NOMO-1 treated with DMSO at 0.1 percent for 48 hours (cell line): ENCODE results near the gene SLC44A5.

Experiments used
- DNase-seq: peaks from one replicate; lab custom pipeline; 2025; ENCODE audit not compliant: unreplicated experiment; lab: John Stamatoyannopoulos, UW

The SLC44A5 gene

GRCh38 chr1:75589637-75590036 lies 21.3 kb downstream of the SLC44A5 start:
- no peak for DNase-seq

GRCh38 chr1:75588779-75589475 lies 22.0 kb downstream of the SLC44A5 start:
- DNase-seq = no peak

- no peak for DNase-seq
Measured at GRCh38 chr1:75587692-75588091, 23.2 kb downstream of the SLC44A5 start.

- no peak for DNase-seq
Measured at GRCh38 chr1:75583282-75583681, 27.6 kb downstream of the SLC44A5 start.

GRCh38 chr1:75582725-75583261 lies 28.1 kb downstream of the SLC44A5 start:
- no peak for DNase-seq

- no peak for DNase-seq
Measured at GRCh38 chr1:75579046-75579445, 31.9 kb downstream of the SLC44A5 start.

- no peak for DNase-seq
Measured at GRCh38 chr1:75575837-75576236, 35.1 kb downstream of the SLC44A5 start.

- DNase-seq = no peak
Measured at GRCh38 chr1:75567191-75567590, 43.7 kb downstream of the SLC44A5 start.

- DNase-seq = no peak
Measured at GRCh38 chr1:75559800-75560199, 51.1 kb downstream of the SLC44A5 start.

- DNase-seq = no peak
Measured at GRCh38 chr1:75559136-75559535, 51.8 kb downstream of the SLC44A5 start.

GRCh38 chr1:75554870-75555269 lies 56.0 kb downstream of the SLC44A5 start:
- DNase-seq = no peak

GRCh38 chr1:75554181-75554580 lies 56.7 kb downstream of the SLC44A5 start:
- no peak for DNase-seq

GRCh38 chr1:75550559-75550958 lies 60.4 kb downstream of the SLC44A5 start:
- no peak for DNase-seq

- DNase-seq = no peak
Measured at GRCh38 chr1:75548721-75549480, 62.0 kb downstream of the SLC44A5 start.

GRCh38 chr1:75543705-75544104 lies 67.2 kb downstream of the SLC44A5 start:
- DNase-seq = no peak

- no peak for DNase-seq
Measured at GRCh38 chr1:75542818-75543570, 67.9 kb downstream of the SLC44A5 start.

- no peak for DNase-seq
Measured at GRCh38 chr1:75539230-75540116, 71.4 kb downstream of the SLC44A5 start.

- DNase-seq = no peak
Measured at GRCh38 chr1:75533085-75533484, 77.8 kb downstream of the SLC44A5 start.

GRCh38 chr1:75531570-75531969 lies 79.3 kb downstream of the SLC44A5 start:
- DNase-seq = no peak

- no peak for DNase-seq
Measured at GRCh38 chr1:75529488-75529887, 81.4 kb downstream of the SLC44A5 start.

GRCh38 chr1:75528001-75528400 lies 82.9 kb downstream of the SLC44A5 start:
- no peak for DNase-seq
